A549 (cell line): ENCODE results near the gene PLXNA1. TPM values are rescaled to one million over a fixed set of nuclear protein-coding genes. Genes with fewer than 3 reads are reported as not detected.

Experiments used
- ATAC-seq, 2 experiments: fragments of 200-7000 bp in 1 of 2; fragments of >200 bp in 1 of 2; cut with Nextera tagmentation in 1 of 2; cut with Tn5 transposase in 1 of 2; 3 replicates each; pipeline versions ENCODE4 v1.8.0 to v1.9.1; 2018 to 2020; ENCODE audit warnings: mild to moderate bottlenecking in 1 of 2, moderate library complexity in 1 of 2
- CTCF ChIA-PET: fragments of 300-600 bp; sonication (Branson Sonifier 250); formaldehyde crosslinking; extraction: SDS; loops from one replicate; lab custom pipeline; 2021; ENCODE audit warnings: antibody characterized with exemption, inconsistent platforms; lab: Yijun Ruan, JAX
- POLR2A ChIA-PET: fragments of 350-600 bp; formaldehyde crosslinking; extraction: SDS; loops from one replicate; lab custom pipeline; 2021; ENCODE audit warnings: antibody characterized with exemption, inconsistent platforms; lab: Yijun Ruan, JAX
- DNase-seq, 2 experiments: peaks; one replicate each; pipeline versions ENCODE4 v3.0.0 to v3.0.0-alpha.2; 2011 to 2016; ENCODE audit warnings: low read depth in 1 of 2, low spot score in 1 of 2
- FAIRE-seq: peaks from 2 replicates; lab custom pipeline; 2011; peaks lifted over from hg19 to GRCh38; lab: Jason Lieb, UNC
- H3K27ac ChIP-seq, 2 experiments: fragments of >200 bp; sonication (Bioruptor Twin); formaldehyde crosslinking; 3 replicates each; pipeline ENCODE4 v1.5.1; 2016 to 2017
- H3K4me1 ChIP-seq: fragments of >200 bp; sonication (Bioruptor Twin); formaldehyde crosslinking; 3 replicates; pipeline ENCODE4 v1.6.1; 2016
- H3K4me2 ChIP-seq: fragments of >200 bp; sonication (Bioruptor Twin); formaldehyde crosslinking; 3 replicates; pipeline ENCODE4 v1.6.1; 2016
- H3K4me3 ChIP-seq: fragments of >200 bp; sonication (Bioruptor Twin); formaldehyde crosslinking; 3 replicates; pipeline ENCODE4 v1.5.1; 2016
- H3K9me3 ChIP-seq: fragments of >200 bp; sonication (Bioruptor Twin); formaldehyde crosslinking; 3 replicates; pipeline ENCODE4 v1.6.1; 2016
- CBX8 ChIP-seq: fragments of 200-600 bp; sonication (generic); IDR thresholded peaks from 2 replicates; pipeline ENCODE4 v1.6.1; 2016
- CEBPB ChIP-seq, 2 experiments: fragments of >200 bp in 1 of 2; sonication (Bioruptor Twin) in 1 of 2; formaldehyde crosslinking in 1 of 2; IDR thresholded peaks; 2 replicates each; pipeline ENCODE4 v1.6.1; 2012 to 2016
- CHD2 ChIP-seq: fragments of 150-350 bp; IDR thresholded peaks from 2 replicates; pipeline ENCODE4 v1.6.1; 2014; ENCODE audit warnings: low read length; ENCODE audit not compliant: partially characterized antibody
- CTCF ChIP-seq: fragments of >200 bp; sonication (Bioruptor Twin); formaldehyde crosslinking; IDR thresholded peaks from 3 replicates; pipeline ENCODE4 v1.5.1; 2016
- E2F6 ChIP-seq: IDR thresholded peaks from 2 replicates; pipeline ENCODE4 v1.6.1; 2012; ENCODE audit warnings: low read depth, borderline replicate concordance
- EP300 ChIP-seq, 2 experiments: fragments of >200 bp; sonication (Bioruptor Twin); formaldehyde crosslinking; IDR thresholded peaks; 2 replicates in 1 of 2; 3 replicates in 1 of 2; pipeline ENCODE4 v1.6.1; 2016 to 2017
- FOSL2 ChIP-seq, 2 experiments: fragments of 450-650 bp in 1 of 2; fragments of >200 bp in 1 of 2; sonication (Bioruptor Twin) in 1 of 2; formaldehyde crosslinking; IDR thresholded peaks; 2 replicates each; pipeline versions ENCODE4 v1.5.0 to v1.6.1; 2016 to 2020; ENCODE audit warnings: mild to moderate bottlenecking in 1 of 2, moderate library complexity in 1 of 2
- FOXS1 ChIP-seq: fragments of 250-450 bp; sonication (Bioruptor Pico); IDR thresholded peaks from 2 replicates; pipeline ENCODE4 v1.5.0; 2020; ENCODE audit warnings: mild to moderate bottlenecking, moderate library complexity
- GATA3 ChIP-seq: IDR thresholded peaks from 2 replicates; pipeline ENCODE4 v1.6.1; 2012; ENCODE audit warnings: borderline replicate concordance
- HES2 ChIP-seq: fragments of >200 bp; sonication (Bioruptor Twin); formaldehyde crosslinking; IDR thresholded peaks from 2 replicates; pipeline ENCODE4 v1.6.1; 2016
- HEYL ChIP-seq: fragments of 250-450 bp; sonication (Bioruptor Pico); IDR thresholded peaks from 2 replicates; pipeline ENCODE4 v1.8.0; 2021; ENCODE audit warnings: mild to moderate bottlenecking, moderate library complexity
- HMGXB4 ChIP-seq: fragments of 250-450 bp; sonication (Bioruptor Pico); IDR thresholded peaks from 2 replicates; pipeline ENCODE4 v1.5.0; 2021; ENCODE audit warnings: mild to moderate bottlenecking, moderate library complexity, borderline replicate concordance
- KDM1A ChIP-seq: fragments of 200-600 bp; sonication (generic); IDR thresholded peaks from 2 replicates; pipeline ENCODE4 v1.6.1; 2016; ENCODE audit warnings: low read depth, mild to moderate bottlenecking
- KDM5A ChIP-seq: fragments of 200-600 bp; sonication (generic); IDR thresholded peaks from 2 replicates; pipeline ENCODE4 v1.6.1; 2016; ENCODE audit warnings: antibody characterized with exemption, mild to moderate bottlenecking
- MAZ ChIP-seq: fragments of 150-350 bp; IDR thresholded peaks from 2 replicates; pipeline ENCODE4 v1.6.1; 2014; ENCODE audit warnings: antibody characterized with exemption, low read depth, low read length, borderline replicate concordance
- NPAS2 ChIP-seq: fragments of 250-450 bp; sonication (Bioruptor Pico); IDR thresholded peaks from 2 replicates; pipeline ENCODE4 v1.8.0; 2022; ENCODE audit warnings: mild to moderate bottlenecking, moderate library complexity, borderline replicate concordance
- POLR2A ChIP-seq: IDR thresholded peaks from 2 replicates; pipeline ENCODE4 v1.6.1; 2012; ENCODE audit warnings: mild to moderate bottlenecking, low read length
- RAD21 ChIP-seq, 2 experiments: fragments of >200 bp in 1 of 2; sonication (Bioruptor Twin) in 1 of 2; formaldehyde crosslinking in 1 of 2; IDR thresholded peaks in 1 of 2; conservative IDR thresholded peaks in 1 of 2; 2 replicates in 1 of 2; 3 replicates in 1 of 2; pipeline ENCODE4 v1.6.1; 2012 to 2018; ENCODE audit warnings: inconsistent platforms in 1 of 2
- RARB ChIP-seq: fragments of 250-450 bp; sonication (Bioruptor Pico); IDR thresholded peaks from 2 replicates; pipeline ENCODE4 v1.8.0; 2021; ENCODE audit warnings: mild to moderate bottlenecking, moderate library complexity
- RCOR1 ChIP-seq: fragments of 150-350 bp; IDR thresholded peaks from 2 replicates; pipeline ENCODE4 v1.6.1; 2014; ENCODE audit warnings: antibody characterized with exemption, low read length, low read depth
- REST ChIP-seq: fragments of 200-600 bp; sonication (generic); IDR thresholded peaks from 2 replicates; pipeline ENCODE4 v1.6.1; 2016; ENCODE audit warnings: antibody characterized with exemption, mild to moderate bottlenecking, moderate library complexity
- RFX5 ChIP-seq: fragments of 450-650 bp; IDR thresholded peaks from 2 replicates; pipeline ENCODE4 v1.7.1; 2014; ENCODE audit warnings: antibody characterized with exemption, mild to moderate bottlenecking, moderate library complexity
- RNF2 ChIP-seq: fragments of 200-600 bp; sonication (generic); IDR thresholded peaks from 2 replicates; pipeline ENCODE4 v1.6.1; 2016; ENCODE audit warnings: low read depth, mild to moderate bottlenecking, antibody characterized with exemption, moderate library complexity, borderline replicate concordance
- SREBF2 ChIP-seq: fragments of 450-650 bp; IDR thresholded peaks from 2 replicates; pipeline ENCODE4 v1.6.1; 2014; ENCODE audit warnings: mild to moderate bottlenecking, moderate library complexity
- ZFP36 ChIP-seq: fragments of 450-650 bp; IDR thresholded peaks from 2 replicates; pipeline ENCODE4 v1.6.1; 2014; ENCODE audit warnings: borderline replicate concordance; ENCODE audit not compliant: partially characterized antibody
- ZSCAN20 ChIP-seq: fragments of 250-450 bp; sonication (Bioruptor Pico); IDR thresholded peaks from 2 replicates; pipeline ENCODE4 v1.8.0; 2022; ENCODE audit warnings: mild to moderate bottlenecking, moderate library complexity
- WGBS: methylation state at CpG from one replicate; pipeline ENCODE4 v1.1.6; 2017; ENCODE audit errors: missing lambda C conversion rate; 5-methylcytosine and 5-hydroxymethylcytosine counted together
- polyA plus RNA-seq, 4 experiments: library from polyadenylated mRNA; depleted of rRNA in 3 of 4; stranded (reverse); fragments of >200 nt; fragmentation: RNase III in 1 of 4; extraction: RNeasy Plus Mini Kit Qiagen cat#74134 plus additional on column Dnase treatment in 1 of 4; gene quantifications; 2 replicates in 3 of 4; 3 replicates in 1 of 4; pipeline ENCODE4 v1.2.3, GENCODE V29; 2011 to 2017

Gene PLXNA1
- polyA plus RNA-seq, 2 of the 4 experiments (the other 2 are of a cell fraction): 9.1 to 16.3 TPM

GRCh38 chr3:126972866-126973265 lies 10.0 kb upstream of the PLXNA1 start:
- POLR2A ChIA-PET: no interaction called here
- TF ChIP-seq KDM1A (no peak), FOSL2 (IDR thresholded peaks at IDR 0.05) (no peak), FOSL2 (CRISPR knock-in tag; IDR thresholded peaks at IDR 0.05) (no peak), CBX8 (no peak), NPAS2 (no peak), CTCF (no peak), RNF2 (no peak), EP300 (IDR thresholded peaks at IDR 0.05) (no peak), FOXS1 (CRISPR knock-in tag) (no peak), ZSCAN20 (no peak), HEYL (CRISPR knock-in tag) (no peak), KDM5A (no peak), RARB (CRISPR knock-in tag) (no peak), REST (no peak), E2F6 (no peak), CEBPB (IDR thresholded peaks at IDR 0.05) (no peak), SREBF2 (no peak)
- TF ChIP-seq, all 56 proteins: peak for 0

GRCh38 chr3:126973814-126974213 lies 9.1 kb upstream of the PLXNA1 start:
- DNase-seq (no peak), FAIRE-seq (no peak), ATAC-seq (no peak)
- peaks cover 9% of the 10 kb centered on the region; the same call in 2 of the 3 replicates for H3K9me3 ChIP-seq
- no peak overlapping the region for H3K27ac ChIP-seq
- 56% methylated on average over 1 of the region's 1 CpG for WGBS
- peaks cover 2% of the 10 kb centered on the region; the same call in 1 of the 3 replicates for H3K4me1 ChIP-seq
- ChIA-PET POLR2A (no interaction called here), CTCF (interaction anchor here (0.6 to 1.9 kb wide), 4 partner anchors 9 to 270 kb away, joined by 3 to 6 read pairs (median 5); partner anchors contain the start of genes CHCHD6 and PLXNA1)
- H3K4me3 ChIP-seq: no peak overlapping the region
- no peak overlapping the region for H3K4me2 ChIP-seq
- TF ChIP-seq GATA3 (no peak), HES2 (no peak), MAZ (no peak), SREBF2 (no peak), CEBPB (IDR thresholded peaks at IDR 0.05) (no peak), ZSCAN20 (no peak), HMGXB4 (CRISPR knock-in tag) (no peak), CHD2 (no peak), CBX8 (no peak), POLR2A (no peak), ZFP36 (no peak), RCOR1 (no peak), HEYL (CRISPR knock-in tag) (no peak), KDM5A (no peak), RAD21 (conservative IDR thresholded peaks at IDR 0.05 in 1 of 2, IDR thresholded peaks at IDR 0.05 in 1 of 2) (no peak), RFX5 (no peak)

More at GRCh38 chr3:126972866-126973265, 10.0 kb upstream of the PLXNA1 start:
- no peak overlapping the region for H3K4me2 ChIP-seq
- CTCF ChIA-PET: interaction anchor here (1.1 to 1.9 kb wide), 2 partner anchors 10 to 220 kb away, joined by 6 read pairs; partner anchors contain the start of gene PLXNA1
- DNase-seq (no peak), FAIRE-seq (no peak), ATAC-seq (no peak)
- no peak overlapping the region for H3K27ac ChIP-seq
- no peak overlapping the region for H3K4me3 ChIP-seq
- WGBS: 67% methylated on average over 2 of the region's 5 CpGs
- H3K9me3 ChIP-seq: peaks cover 9% of the 10 kb centered on the region; the same call in 2 of the 3 replicates
- H3K4me1 ChIP-seq: no peaks in the 10 kb centered on the region
